Measurements from ENCODE around the gene SLX4IP. TPM values are rescaled to one million over a fixed set of nuclear protein-coding genes. Genes with fewer than 3 reads are reported as not detected.

The SLX4IP gene
- total RNA-seq (2021), result 7.4 to 9.9 TPM (median 8.4 TPM) in 3 replicates
- Bru-seq, nascent RNA, result percentile 71 among the genes with signal in this experiment
- long read RNA-seq, experiment 1, full-length matches to known transcripts, result 1 of 7 reads
- long read RNA-seq, experiment 1, partial matches to known transcripts, result 0 of 7 reads
- long read RNA-seq, experiment 1, other reads (novel, unspliced or antisense), result 6 of 7 reads
- long read RNA-seq, experiment 2, partial matches to known transcripts, result 1 of 8 reads
- long read RNA-seq, experiment 2, other reads (novel, unspliced or antisense), result 7 of 8 reads
- long read RNA-seq, experiment 3, full-length matches to known transcripts, result 2 of 11 reads
- long read RNA-seq, experiment 3, partial matches to known transcripts, result 1 of 11 reads
- long read RNA-seq, experiment 3, other reads (novel, unspliced or antisense), result 8 of 11 reads

DNA sequence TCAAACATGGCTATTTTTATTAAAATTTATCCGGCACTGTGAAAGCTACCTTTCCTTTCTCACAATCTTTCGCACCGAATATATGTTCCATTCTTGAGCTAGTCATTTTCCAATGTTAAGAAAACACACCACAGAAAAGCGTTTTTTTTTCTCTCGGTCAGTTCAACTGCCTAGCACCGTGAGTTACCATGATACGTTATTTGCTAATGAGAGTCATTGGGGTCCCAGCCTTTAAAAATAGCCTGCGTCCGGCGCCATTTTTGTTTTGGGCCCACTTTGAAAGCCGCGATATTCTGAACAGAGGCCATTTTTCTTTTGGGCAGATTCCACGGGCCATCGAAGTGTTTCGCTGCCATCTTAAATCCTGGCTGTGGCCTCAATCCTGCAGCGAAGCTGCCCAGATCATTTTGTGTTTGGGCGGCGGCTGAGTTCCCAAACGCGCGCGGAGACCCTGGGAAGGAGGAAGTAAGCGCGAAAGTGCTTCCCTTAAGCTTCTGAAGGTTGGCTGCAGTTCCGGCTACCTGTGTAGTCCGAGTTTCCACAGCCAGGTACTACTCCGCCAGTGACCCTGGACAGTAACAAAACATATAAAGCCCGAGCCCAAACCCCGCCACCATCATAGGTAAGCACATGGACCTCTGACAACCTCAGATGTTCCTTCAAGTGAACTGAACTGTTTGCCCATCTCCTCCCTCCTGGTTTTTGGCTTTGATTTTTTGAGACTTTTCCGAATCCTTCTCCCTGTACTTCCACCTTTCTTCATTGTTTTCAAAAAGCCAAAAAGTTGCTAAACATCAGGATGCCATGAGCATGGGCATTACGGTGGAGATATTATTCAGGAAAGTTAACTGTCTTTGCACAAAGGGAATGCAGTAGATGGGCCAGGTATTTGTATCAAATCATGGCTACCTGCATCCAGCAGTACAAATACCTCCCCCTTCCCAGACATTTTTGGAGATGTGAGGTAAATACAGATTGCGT is at the start of gene SLX4IP:
SLX4IP (plus strand) TSS at position 474 of the 981 bp plus-strand sequence. CDS start 22,900 bp downstream, outside the sequence.
- Mint-ChIP-seq H3K4me3 (peak within 1 kb of the TSS; percentile 93), H3K9me3 (no peaks in the 10 kb centered on the region), H3K27ac (peak within 1 kb of the TSS; percentile 98), H3K36me3 (no peaks in the 10 kb centered on the region; the same call in 1 of the 2 replicates), H3K4me1 (peaks cover 31% of the 10 kb centered on the region), H3K27me3 (ENCODE audit: low read depth) (no peaks in the 10 kb centered on the region)
- CTCF ChIA-PET, result interaction anchor here (0.7 to 2.9 kb wide), 16 partner anchors 32 to 818 kb away, joined by 3 to 13 read pairs (median 4); partner anchors contain the start of genes ANKEF1, JAG1 and SNAP25
- ATAC-seq, result peak; percentile 65
- peak; percentile 87 for DNase-seq (ENCODE audit: low spot score)
- POLR2A ChIA-PET, result interaction anchor here (0.5 to 1.9 kb wide), 9 partner anchors 8 to 239 kb away, joined by 3 to 9 read pairs (median 4); partner anchors contain the start of genes JAG1 and SNAP25
- TF ChIP-seq ZNF232 (CRISPR knock-in tag; IDR thresholded peaks at IDR 0.05), result no peak
- TF ChIP-seq PRRX2 (CRISPR knock-in tag; IDR thresholded peaks at IDR 0.05), result no peak
- TF ChIP-seq, protein P1, sequence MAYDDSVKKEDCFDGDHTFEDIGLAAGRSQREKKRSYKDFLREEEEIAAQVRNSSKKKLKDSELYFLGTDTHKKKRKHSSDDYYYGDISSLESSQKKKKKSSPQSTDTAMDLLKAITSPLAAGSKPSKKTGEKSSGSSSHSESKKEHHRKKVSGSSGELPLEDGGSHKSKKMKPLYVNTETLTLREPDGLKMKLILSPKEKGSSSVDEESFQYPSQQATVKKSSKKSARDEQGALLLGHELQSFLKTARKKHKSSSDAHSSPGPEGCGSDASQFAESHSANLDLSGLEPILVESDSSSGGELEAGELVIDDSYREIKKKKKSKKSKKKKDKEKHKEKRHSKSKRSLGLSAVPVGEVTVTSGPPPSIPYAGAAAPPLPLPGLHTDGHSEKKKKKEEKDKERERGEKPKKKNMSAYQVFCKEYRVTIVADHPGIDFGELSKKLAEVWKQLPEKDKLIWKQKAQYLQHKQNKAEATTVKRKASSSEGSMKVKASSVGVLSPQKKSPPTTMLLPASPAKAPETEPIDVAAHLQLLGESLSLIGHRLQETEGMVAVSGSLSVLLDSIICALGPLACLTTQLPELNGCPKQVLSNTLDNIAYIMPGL (CRISPR knock-in tag; IDR thresholded peaks at IDR 0.05), result no peak
- no peak for TF ChIP-seq ZNF416 (CRISPR knock-in tag; IDR thresholded peaks at IDR 0.05)
- TF ChIP-seq, protein P2, sequence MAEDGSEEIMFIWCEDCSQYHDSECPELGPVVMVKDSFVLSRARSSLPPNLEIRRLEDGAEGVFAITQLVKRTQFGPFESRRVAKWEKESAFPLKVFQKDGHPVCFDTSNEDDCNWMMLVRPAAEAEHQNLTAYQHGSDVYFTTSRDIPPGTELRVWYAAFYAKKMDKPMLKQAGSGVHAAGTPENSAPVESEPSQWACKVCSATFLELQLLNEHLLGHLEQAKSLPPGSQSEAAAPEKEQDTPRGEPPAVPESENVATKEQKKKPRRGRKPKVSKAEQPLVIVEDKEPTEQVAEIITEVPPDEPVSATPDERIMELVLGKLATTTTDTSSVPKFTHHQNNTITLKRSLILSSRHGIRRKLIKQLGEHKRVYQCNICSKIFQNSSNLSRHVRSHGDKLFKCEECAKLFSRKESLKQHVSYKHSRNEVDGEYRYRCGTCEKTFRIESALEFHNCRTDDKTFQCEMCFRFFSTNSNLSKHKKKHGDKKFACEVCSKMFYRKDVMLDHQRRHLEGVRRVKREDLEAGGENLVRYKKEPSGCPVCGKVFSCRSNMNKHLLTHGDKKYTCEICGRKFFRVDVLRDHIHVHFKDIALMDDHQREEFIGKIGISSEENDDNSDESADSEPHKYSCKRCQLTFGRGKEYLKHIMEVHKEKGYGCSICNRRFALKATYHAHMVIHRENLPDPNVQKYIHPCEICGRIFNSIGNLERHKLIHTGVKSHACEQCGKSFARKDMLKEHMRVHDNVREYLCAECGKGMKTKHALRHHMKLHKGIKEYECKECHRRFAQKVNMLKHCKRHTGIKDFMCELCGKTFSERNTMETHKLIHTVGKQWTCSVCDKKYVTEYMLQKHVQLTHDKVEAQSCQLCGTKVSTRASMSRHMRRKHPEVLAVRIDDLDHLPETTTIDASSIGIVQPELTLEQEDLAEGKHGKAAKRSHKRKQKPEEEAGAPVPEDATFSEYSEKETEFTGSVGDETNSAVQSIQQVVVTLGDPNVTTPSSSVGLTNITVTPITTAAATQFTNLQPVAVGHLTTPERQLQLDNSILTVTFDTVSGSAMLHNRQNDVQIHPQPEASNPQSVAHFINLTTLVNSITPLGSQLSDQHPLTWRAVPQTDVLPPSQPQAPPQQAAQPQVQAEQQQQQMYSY (CRISPR knock-in tag; IDR thresholded peaks at IDR 0.05), result peak; percentile 29; the same call in 1 of the 2 replicates
- 0 out of 2 replicates have a peak, but pooled peaks have one; percentile 40 for TF ChIP-seq EMX1 (CRISPR knock-in tag; IDR thresholded peaks at IDR 0.05)
- TF ChIP-seq TCF7 (CRISPR knock-in tag; IDR thresholded peaks at IDR 0.05; ENCODE audit: low read depth), result no peak
- TF ChIP-seq ETV6 (CRISPR knock-in tag; IDR thresholded peaks at IDR 0.05), result peak; percentile 86
- no peak for TF ChIP-seq ZNF671 (CRISPR knock-in tag; IDR thresholded peaks at IDR 0.05)

DNA sequence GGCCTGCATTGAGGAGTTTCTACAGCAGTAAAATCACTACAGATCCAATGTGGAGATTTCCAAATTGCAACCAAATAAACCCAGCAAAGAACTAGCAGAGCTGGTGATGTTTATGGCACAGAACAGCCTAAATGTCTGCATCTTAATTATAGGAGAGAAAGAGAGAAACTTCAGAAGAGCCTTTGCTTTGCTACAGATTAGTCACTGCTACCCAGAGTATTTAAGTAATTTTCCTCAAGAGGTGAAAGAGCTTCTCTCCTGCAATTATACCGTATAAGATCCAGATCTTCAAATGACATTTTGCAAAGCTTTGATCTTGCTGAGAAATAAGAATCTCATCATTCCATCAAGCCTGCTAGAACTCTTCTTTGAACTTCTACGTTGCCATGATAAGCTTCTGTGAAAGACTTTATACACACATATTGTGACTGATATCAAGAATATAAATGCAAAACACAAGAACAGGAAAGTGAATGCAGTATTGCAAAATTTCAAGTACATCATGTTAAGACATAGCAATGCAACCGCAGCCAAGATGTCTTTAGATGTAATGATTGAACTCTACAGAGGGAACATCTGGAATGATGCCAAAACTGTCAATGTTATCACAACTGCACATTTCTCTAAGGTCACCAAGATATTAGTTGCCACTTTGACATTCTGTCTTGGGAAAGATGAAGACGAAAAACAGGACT is 49.1 kb upstream of the SLX4IP start:
- Mint-ChIP-seq H3K27me3 (ENCODE audit: low read depth) (no peaks in the 10 kb centered on the region), H3K9me3 (peaks cover 16% of the 10 kb centered on the region), H3K4me1 (peaks cover 3% of the 10 kb centered on the region; the same call in 1 of the 2 replicates), H3K4me3 (no peak overlapping the region), H3K27ac (no peak overlapping the region), H3K36me3 (no peaks in the 10 kb centered on the region)
- POLR2A ChIA-PET, result interaction anchor here (0.7 kb wide), 1 partner anchor 230 kb away, joined by 4 read pairs; no protein-coding TSS in a partner anchor
- DNase-seq (ENCODE audit: low spot score), result no peak
- CTCF ChIA-PET, result no interaction called here
- ATAC-seq, result no peak
- TF ChIP-seq MYBL2 (CRISPR knock-in tag; IDR thresholded peaks at IDR 0.05), result no peak
- TF ChIP-seq, protein P3, sequence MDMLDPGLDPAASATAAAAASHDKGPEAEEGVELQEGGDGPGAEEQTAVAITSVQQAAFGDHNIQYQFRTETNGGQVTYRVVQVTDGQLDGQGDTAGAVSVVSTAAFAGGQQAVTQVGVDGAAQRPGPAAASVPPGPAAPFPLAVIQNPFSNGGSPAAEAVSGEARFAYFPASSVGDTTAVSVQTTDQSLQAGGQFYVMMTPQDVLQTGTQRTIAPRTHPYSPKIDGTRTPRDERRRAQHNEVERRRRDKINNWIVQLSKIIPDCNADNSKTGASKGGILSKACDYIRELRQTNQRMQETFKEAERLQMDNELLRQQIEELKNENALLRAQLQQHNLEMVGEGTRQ (CRISPR knock-in tag; IDR thresholded peaks at IDR 0.05), result no peak

Measured in WTC11 (cell line).